Neuron (in vitro differentiated cells): ENCODE measurements around the gene ATP6AP1.

ENCODE experiments used
- H2AFZ ChIP-seq: one replicate; pipeline ENCODE4 v1.6.1; 2013; ENCODE audit warnings: low read depth, mild to moderate bottlenecking, inconsistent platforms, low read length, moderate library complexity
- H3K27me3 ChIP-seq: one replicate; pipeline ENCODE4 v1.6.1; 2013; ENCODE audit warnings: low read length; ENCODE audit not compliant: insufficient read depth
- H3K36me3 ChIP-seq: one replicate; pipeline ENCODE4 v1.6.1; 2013; ENCODE audit warnings: low read length; ENCODE audit not compliant: insufficient read depth
- H3K4me1 ChIP-seq: one replicate; pipeline ENCODE4 v1.6.1; 2013; ENCODE audit warnings: low read length; ENCODE audit not compliant: insufficient read depth
- H3K4me3 ChIP-seq: 2 replicates; pipeline ENCODE4 v1.5.1; 2013; ENCODE audit warnings: mild to moderate bottlenecking, low read length, moderate library complexity
- H3K9me3 ChIP-seq: one replicate; pipeline ENCODE4 v1.6.1; 2013; ENCODE audit warnings: low read length

Gene ATP6AP1

DNA sequence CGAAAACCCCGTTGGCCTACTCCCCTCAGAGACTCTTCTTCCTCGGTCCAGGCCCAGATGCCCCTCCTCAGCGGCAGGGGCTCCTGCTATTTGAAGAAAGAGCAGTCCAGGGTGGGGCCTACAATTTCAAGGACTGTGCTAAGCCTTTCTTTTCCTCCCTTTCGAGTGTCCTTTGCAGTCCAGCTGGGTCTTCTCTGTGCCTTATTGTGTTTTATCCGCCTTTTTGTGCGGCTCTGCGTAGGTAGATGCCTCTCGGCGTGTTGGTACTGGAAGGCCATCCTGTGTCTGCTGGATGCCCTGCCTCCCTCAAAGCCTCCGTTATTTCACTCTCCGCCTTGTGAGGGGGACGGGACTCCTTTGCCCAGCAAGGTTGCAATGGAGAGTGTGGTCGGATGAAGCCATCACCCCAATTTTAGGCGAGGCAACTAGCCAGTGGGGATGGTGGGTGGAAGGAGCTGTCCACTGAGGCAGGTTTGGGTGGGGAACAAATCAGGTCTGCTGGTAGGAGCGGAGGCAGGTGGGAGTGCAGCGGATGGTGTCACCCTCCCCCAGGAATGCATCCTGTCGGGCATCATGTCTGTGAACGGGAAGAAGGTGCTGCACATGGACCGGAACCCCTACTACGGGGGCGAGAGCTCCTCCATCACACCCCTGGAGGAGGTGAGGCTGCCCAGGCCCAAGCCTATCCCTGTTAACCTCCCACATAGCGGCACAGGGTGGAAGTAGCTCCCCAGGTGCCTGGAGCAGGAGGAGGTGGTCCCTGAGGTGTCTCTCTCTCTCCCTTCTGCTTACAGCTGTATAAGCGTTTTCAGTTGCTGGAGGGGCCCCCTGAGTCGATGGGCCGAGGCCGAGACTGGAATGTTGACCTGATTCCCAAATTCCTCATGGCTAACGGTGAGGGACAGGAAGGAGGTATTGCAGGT lies 9.8 kb downstream of the ATP6AP1 start:
- H3K27me3 ChIP-seq, result no peaks in the 10 kb centered on the region
- no peak overlapping the region for H2AFZ ChIP-seq
- H3K9me3 ChIP-seq, result no peaks in the 10 kb centered on the region
- peaks cover 43% of the 10 kb centered on the region for H3K36me3 ChIP-seq
- H3K4me1 ChIP-seq, result peaks cover 16% of the 10 kb centered on the region
- peak overlapping the region; percentile 55 for H3K4me3 ChIP-seq

DNA sequence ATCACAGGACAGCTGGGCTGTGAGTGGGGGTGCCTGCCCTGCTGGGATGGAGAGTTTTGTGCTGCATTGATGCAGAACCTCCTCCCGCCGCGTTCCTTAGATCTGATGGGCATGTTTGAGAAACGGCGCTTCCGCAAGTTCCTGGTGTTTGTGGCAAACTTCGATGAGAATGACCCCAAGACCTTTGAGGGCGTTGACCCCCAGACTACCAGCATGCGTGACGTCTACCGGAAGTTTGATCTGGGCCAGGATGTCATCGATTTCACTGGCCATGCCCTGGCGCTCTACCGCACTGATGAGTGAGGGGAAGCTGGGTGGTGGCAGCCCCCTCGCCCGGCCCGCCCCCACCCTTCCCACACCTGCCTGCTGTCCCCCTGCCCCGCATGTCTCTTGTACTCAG lies 11.4 kb downstream of the ATP6AP1 start:
- H3K36me3 ChIP-seq, result peaks cover 34% of the 10 kb centered on the region
- H3K4me3 ChIP-seq, result no peak overlapping the region
- no peaks in the 10 kb centered on the region for H3K27me3 ChIP-seq
- H2AFZ ChIP-seq, result no peak overlapping the region
- H3K9me3 ChIP-seq, result no peaks in the 10 kb centered on the region
- H3K4me1 ChIP-seq, result peaks cover 25% of the 10 kb centered on the region

DNA sequence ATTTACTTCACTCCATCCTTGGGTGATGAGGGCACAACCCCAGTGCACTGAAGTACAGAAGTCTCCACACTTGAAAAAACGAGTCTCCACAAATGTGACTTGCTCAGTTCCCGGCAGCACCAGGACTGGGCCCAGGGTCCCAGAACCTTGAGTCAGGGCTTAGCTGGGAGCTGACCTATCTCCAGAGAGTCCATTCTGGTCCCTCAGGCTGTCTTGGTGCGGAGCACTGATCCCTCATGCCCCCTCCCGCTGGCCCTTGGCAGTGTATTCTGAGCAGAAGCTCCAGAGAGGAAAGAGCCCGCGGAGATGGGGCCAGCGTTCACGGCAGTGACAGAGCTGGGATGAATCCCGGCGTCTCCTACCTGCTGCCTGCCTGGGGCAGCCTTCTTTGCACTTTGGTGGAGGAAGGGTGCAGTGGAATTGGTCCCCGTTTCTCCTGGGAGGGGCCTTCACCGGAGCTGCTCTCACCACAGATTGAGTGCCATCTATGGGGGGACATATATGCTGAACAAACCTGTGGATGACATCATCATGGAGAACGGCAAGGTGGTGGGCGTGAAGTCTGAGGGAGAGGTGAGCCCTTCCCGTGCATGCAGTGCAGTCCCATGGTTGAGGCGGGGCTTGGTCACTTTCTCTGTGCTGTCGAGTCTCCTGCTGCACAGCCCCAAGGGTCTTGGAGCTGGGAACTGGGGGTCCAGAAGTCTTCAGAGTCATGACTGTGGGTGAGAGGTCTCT lies 12.3 kb downstream of the ATP6AP1 start:
- H2AFZ ChIP-seq, result no peak overlapping the region
- no peaks in the 10 kb centered on the region for H3K9me3 ChIP-seq
- H3K4me3 ChIP-seq, result no peak overlapping the region
- H3K36me3 ChIP-seq, result peaks cover 26% of the 10 kb centered on the region
- H3K4me1 ChIP-seq, result peaks cover 27% of the 10 kb centered on the region
- H3K27me3 ChIP-seq, result no peaks in the 10 kb centered on the region

DNA sequence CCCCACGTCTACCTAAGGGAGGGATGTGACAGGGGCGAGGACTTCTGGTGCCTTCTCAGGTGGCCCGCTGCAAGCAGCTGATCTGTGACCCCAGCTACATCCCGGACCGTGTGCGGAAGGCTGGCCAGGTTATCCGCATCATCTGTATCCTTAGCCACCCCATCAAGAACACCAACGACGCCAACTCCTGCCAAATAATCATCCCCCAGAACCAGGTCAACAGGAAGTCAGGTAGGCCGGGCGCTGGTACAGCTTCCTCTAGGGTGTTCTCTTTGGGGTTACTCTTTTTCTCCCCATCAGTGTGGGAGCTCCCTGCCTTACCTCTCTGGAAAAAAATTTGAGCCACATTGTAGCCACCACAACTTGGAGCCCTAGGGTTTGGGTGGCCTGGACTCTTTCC lies 13.1 kb downstream of the ATP6AP1 start:
- peaks cover 25% of the 10 kb centered on the region for H3K36me3 ChIP-seq
- H3K9me3 ChIP-seq, result no peaks in the 10 kb centered on the region
- peaks cover 27% of the 10 kb centered on the region for H3K4me1 ChIP-seq
- no peak overlapping the region for H3K4me3 ChIP-seq
- H2AFZ ChIP-seq, result no peak overlapping the region
- H3K27me3 ChIP-seq, result no peaks in the 10 kb centered on the region

DNA sequence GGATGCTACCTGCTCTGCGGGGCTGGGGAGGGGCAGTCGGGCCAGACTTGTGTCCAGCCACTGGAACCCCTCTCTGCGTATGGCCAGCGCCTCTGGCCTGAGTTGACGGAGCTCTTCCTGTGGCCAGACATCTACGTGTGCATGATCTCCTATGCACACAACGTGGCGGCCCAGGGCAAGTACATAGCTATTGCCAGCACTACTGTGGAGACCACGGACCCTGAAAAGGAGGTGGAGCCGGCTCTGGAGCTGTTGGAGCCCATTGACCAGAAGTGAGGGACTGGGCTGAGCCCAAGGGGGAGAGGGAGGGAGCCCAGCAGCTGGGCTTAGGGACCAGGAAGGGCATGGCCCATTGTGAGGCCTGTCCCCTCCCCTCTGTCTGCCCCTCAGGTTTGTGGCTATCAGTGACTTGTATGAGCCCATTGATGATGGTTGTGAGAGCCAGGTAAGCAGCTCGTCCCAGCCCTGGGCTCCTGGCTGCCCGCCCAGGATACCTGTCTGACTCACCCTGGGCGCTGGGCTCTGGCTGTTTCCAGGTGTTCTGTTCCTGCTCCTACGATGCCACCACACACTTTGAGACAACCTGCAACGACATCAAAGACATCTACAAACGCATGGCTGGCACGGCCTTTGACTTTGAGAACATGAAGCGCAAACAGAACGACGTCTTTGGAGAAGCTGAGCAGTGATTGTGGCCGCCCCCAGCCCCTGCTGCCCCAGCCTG lies 13.7 kb downstream of the ATP6AP1 start:
- no peaks in the 10 kb centered on the region for H3K9me3 ChIP-seq
- H3K36me3 ChIP-seq, result peaks cover 25% of the 10 kb centered on the region
- H3K4me1 ChIP-seq, result peaks cover 27% of the 10 kb centered on the region
- H3K27me3 ChIP-seq, result no peaks in the 10 kb centered on the region
- H2AFZ ChIP-seq, result no peak overlapping the region
- no peak overlapping the region for H3K4me3 ChIP-seq

DNA sequence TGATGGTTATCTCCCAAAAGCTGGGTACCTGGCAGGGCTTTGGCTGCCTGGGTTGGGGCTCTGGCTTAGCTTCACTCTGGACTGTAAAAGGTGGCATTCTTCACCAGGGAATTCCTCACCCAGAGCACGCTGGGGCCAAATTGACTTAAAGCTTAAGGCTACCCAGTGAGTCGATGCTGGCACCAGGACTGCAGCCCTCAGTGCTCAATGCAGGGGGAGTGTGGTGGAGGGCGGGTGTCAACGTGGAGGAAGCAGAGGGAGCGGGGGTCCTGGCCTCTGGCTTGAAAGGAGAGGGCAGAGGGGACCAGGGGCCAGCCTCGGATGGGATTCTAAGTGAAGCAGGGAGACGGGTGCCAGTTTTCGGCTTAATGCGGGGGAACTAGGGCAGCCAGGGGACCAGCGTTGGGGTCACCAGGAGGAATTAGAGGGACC lies 15.0 kb downstream of the ATP6AP1 start:
- Histone ChIP-seq H3K4me3 (peak overlapping the region; percentile 34), H3K27me3 (no peaks in the 10 kb centered on the region), H2AFZ (no peak overlapping the region), H3K4me1 (peaks cover 21% of the 10 kb centered on the region), H3K9me3 (no peaks in the 10 kb centered on the region), H3K36me3 (peaks cover 25% of the 10 kb centered on the region)

DNA sequence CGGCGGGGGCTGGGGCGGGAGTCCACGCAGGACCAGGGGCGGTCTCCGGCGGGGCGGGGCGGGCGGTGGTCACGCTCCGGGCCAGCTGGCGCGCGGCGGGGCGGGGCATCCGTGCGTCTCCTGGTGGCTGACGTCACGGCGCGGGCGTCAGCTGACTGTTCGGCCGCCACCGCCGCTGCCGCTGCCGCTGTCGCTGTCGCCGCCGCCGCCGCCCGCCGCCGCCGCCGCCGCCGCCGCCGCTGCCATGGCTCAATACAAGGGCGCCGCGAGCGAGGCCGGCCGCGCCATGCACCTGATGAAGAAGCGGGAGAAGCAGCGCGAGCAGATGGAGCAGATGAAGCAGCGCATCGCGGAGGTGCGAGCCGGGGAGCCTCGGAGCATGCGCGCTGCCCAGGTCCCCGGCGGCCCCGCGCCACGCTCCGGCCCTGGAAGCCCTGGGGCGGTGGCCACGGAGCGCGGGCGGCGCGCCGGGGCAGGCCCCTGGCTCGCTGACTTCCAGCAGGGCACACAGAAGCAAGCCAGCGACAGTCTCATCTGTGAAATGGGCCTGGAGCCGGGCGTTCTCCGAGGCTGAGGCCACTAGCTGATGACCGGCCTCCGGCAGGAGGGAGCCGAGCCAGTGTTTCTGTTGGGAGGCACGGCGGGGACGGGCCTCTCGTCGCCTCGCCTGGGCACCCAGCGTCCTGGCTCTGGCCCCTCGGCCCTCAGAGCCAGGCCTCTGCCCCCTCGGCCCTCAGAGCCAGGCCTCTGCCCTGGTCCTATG lies 15.7 kb downstream of the ATP6AP1 start, which contains the start of gene FAM50A:
Gene FAM50A (plus strand): TSS at position 150 of the 763 bp plus-strand sequence. CDS start 95 bp downstream, at position 245.
- no peaks in the 10 kb centered on the region for H3K9me3 ChIP-seq
- H2AFZ ChIP-seq, result no peak within 1 kb of the TSS
- H3K4me3 ChIP-seq, result peak within 1 kb of the TSS; percentile 52
- H3K27me3 ChIP-seq, result no peaks in the 10 kb centered on the region
- peaks cover 20% of the 10 kb centered on the region for H3K36me3 ChIP-seq
- H3K4me1 ChIP-seq, result peaks cover 17% of the 10 kb centered on the region

DNA sequence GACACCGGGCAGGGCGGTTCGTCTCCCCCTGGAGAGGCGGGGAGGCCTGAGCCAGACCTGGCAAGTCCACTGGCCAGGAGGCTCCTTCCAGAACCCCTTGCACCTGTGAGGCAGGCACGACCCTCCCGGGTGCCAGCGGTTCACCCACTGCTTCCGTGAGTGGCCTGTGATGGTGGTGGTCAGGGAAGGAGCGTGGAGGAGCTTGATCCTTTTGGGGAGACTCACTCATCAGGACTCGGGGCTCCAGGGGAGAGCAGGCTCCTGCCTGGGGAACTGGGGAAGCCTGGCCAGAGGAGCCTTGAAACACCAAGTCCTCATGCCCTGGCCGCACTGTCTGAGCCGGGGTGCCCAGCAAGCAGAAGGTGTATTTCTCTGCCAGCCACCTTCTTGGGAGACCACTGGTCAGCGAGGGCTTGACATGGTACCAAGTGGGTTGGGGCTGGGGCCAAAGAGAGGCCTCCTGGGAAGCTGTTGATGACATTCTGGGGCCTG lies 16.3 kb downstream of the ATP6AP1 start:
- Histone ChIP-seq H3K9me3 (no peaks in the 10 kb centered on the region), H3K4me3 (peak overlapping the region; percentile 52), H2AFZ (no peak overlapping the region), H3K27me3 (no peaks in the 10 kb centered on the region), H3K36me3 (peaks cover 19% of the 10 kb centered on the region), H3K4me1 (peaks cover 17% of the 10 kb centered on the region)

DNA sequence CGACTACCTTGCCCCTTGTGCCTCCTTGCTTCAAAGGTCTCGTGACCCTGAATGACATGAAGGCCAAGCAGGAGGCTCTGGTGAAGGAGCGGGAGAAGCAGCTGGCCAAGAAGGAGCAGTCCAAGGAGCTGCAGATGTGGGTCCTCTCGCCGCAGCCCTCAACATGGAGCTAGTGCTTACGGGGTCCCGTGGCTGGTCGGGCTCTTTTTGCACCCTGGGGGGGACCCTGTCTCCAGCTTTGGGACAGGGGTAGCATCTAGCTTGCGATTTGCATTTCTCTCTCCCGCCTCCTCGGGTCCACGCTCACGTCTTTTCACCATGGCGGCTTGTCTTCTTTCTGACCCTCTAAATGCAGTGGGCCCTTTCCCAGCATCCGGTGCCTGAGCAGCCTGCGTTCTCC lies 17.3 kb downstream of the ATP6AP1 start:
- Histone ChIP-seq H3K4me3 (no peak overlapping the region), H3K9me3 (no peaks in the 10 kb centered on the region), H3K36me3 (peaks cover 13% of the 10 kb centered on the region), H3K27me3 (no peaks in the 10 kb centered on the region), H2AFZ (no peak overlapping the region), H3K4me1 (peaks cover 17% of the 10 kb centered on the region)

DNA sequence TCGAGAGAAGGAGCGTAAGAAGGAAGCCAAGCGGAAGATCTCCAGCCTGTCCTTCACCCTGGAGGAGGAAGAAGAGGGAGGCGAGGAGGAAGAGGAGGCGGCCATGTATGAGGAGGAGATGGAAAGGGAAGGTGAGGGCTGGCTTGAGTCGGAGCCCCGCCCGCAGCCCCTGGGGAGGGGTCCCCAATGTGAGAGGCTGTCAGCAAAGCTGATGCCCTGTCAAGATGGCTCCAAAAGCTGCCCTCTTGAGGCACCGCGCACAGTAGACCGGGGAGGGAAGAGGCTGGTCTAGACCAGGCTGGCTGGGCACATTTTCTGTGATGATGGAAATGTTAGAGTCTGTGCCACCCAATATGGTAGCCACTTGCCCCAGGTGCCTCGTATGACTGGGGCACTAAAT lies 18.0 kb downstream of the ATP6AP1 start:
- no peaks in the 10 kb centered on the region for H3K9me3 ChIP-seq
- no peaks in the 10 kb centered on the region for H3K27me3 ChIP-seq
- peaks cover 17% of the 10 kb centered on the region for H3K4me1 ChIP-seq
- H2AFZ ChIP-seq, result no peak overlapping the region
- H3K4me3 ChIP-seq, result no peak overlapping the region
- H3K36me3 ChIP-seq, result peaks cover 10% of the 10 kb centered on the region

DNA sequence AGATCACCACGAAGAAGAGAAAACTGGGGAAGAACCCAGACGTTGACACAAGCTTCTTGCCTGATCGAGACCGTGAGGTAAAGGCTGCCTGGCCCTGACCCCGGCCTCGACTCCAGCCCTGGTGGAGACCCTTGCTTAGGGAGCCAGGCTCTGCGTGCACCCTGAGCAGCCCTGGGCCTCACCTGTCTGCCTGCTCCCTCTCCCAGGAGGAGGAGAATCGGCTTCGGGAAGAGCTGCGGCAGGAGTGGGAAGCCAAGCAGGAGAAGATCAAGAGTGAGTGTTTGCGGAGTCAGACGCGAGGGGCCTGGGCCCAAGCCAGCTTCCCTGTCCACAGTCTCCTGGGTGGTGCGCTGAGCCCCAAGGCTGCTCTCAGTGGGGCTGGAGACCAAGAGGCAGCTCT lies 20.0 kb downstream of the ATP6AP1 start:
- Histone ChIP-seq H3K36me3 (no peaks in the 10 kb centered on the region), H3K27me3 (no peaks in the 10 kb centered on the region), H3K4me3 (no peak overlapping the region), H3K4me1 (peaks cover 9% of the 10 kb centered on the region), H2AFZ (no peak overlapping the region), H3K9me3 (no peaks in the 10 kb centered on the region)

DNA sequence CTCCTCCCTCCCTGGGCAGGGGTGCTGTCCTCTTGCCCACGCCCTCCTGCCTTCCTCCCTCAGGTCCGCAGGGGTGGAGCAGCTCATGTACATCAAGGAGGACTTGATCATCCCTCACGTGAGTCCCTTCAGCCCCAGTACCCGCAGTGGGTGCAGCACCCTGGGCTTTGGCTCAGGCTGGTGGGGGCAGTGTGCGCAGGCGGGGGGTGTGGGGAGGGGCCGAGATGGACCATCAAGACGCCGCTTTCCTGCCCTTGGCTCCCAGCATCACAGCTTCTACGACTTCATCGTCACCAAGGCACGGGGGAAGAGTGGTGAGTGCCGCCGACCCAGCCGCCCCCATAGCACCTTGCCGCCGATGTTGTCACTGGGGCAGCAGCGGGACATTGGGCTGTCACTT lies 21.1 kb downstream of the ATP6AP1 start:
- Histone ChIP-seq H2AFZ (no peak overlapping the region), H3K27me3 (no peaks in the 10 kb centered on the region), H3K4me1 (peaks cover 4% of the 10 kb centered on the region), H3K36me3 (no peaks in the 10 kb centered on the region), H3K9me3 (no peaks in the 10 kb centered on the region), H3K4me3 (no peak overlapping the region)
